Measurements from ENCODE around the gene FSD1.
A peak's percentile ranks its signal among the peaks of the same experiment; 100 is the strongest.
"Not testable (repeated sequence)": the region's sequence is repeated elsewhere in the genome, so short reads cannot be mapped to it uniquely, and the experiment has no call there.

FSD1 gene

DNA sequence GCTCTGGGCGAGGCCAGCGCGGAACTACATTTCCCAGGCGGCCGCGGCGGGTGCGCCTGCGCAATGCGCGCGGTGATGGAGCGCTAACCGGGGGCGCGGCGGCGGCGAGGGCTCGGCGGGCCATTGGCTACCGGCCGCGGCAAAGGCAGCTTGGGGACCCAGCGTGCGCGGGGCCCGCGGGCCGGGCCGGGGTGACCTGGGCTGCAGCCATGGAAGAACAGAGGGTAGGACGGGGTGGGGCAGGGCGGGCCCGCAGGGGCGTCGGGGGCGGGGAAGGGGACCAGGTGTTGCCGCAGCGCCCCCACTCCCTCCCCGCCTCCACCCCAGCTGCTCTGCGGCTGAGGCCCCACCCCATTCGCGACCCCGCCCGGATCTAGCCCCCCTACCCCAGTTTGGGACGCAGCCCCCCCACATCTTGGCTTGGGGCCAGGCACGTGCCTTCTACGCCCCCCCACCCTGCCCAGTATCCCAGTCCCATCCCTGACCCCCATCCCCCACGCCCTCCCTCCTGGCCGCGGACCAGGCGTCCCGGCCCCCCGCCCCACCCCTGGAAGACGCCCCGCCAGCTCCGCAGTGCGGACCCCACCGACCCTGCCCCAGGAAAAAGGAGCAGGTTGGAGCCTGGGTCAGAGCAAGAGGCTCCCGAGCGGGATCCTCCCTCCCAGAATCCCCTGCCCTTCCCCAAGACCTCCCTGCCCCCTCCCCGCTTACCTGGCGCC lies at the start of gene FSD1:
FSD1 (plus strand) TSS at position 61 of the 719 bp plus-strand sequence; CDS start at position 210, 149 bp downstream.
- DNase-seq, result peak; percentile 88

DNA sequence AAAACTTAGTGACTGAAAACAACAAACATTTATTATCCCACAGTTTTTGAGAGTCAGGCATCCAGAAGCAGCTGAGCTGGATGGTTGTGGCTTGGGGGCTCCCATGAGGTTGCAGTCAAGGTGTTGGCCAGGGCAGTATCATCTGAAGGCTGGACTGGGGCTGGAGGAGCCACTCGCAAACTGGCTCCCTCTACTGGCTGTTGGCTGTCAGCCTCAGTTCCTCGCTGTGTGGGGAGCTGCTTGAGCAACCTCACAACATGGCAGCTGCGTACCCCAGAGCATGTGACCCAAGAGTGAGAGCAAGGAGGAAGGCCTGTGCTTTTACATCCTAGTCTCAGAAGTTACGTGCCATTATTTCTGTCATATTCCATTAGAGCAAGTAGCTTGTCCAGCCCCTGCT lies 47.8 kb upstream of the FSD1 start:
- DNase-seq, result peak; percentile 17

- DNase-seq, result no peak
Measured at GRCh38 chr19:4257025-4257424, 47.4 kb upstream of the FSD1 start.

DNA sequence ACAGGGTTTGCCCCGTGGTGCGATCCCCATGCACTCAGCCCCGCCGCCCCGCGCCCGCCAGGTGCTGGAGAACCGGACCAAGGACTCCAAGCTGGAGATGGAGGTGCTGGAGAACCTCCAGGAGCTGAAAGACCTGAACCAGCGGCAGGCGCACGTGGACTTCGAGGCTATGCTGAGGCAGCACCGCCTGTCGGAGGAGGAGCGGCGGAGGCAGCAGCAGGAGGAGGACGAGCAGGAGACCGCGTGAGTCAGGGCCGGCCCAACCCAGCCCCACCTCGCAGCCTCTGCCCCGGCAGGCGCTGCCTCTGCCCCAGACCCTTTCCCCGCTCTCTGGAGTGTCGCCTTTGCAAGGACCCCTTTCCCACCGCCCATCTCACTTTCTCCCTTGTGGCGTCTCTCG lies 46.2 kb upstream of the FSD1 start:
- DNase-seq, result no peak

GRCh38 chr19:4260613-4261191 lies 43.7 kb upstream of the FSD1 start:
- no peak for DNase-seq

- DNase-seq, result no peak
Measured at GRCh38 chr19:4264812-4265211, 39.6 kb upstream of the FSD1 start.

- DNase-seq, result no peak
Measured at GRCh38 chr19:4266253-4267000, 38.0 kb upstream of the FSD1 start.

GRCh38 chr19:4267101-4267900 lies 37.1 kb upstream of the FSD1 start:
- DNase-seq, result peak; percentile 72

DNA sequence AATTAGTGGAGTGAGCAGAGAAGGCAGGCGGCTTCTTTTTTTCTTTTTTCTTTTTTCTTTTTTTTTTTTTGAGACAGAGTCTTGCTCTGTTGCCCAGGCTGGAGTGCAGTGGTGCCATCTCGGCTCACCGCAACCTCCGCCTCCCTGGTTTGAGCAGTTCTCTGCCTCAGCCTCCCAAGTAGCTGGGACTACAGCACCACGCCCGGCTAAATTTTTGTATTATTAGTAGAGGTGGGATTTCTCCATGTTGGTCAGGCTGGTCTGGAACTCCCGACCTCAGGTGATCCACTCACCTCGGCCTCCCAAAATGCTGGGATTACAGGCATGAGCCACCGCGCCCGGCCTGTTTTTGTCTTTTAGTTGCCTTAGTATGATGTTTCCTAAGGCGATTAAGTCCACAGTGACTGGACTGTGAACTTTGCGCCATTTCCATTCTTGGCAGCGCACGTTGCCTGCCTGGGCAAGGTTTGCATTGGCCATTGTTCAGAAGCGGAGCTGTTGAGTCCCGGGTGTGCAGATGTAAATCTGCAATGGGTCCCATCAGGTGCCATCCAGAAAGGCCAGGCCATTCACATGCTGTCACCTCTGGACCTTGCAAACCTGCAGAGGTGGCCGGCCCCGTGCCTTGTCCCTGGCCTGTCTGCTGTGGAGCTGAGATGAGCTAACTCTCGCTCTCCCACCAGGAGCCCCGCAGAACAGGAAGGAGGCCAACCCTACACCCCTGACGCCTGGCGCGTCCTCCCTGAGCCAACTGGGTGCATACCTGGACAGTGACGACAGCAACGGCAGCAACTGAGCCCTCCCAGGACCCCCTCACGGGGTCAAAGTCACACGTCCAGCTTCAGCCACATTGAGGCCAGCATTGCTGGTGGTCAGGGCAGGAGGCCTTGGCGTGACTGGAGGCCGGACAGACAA lies 36.2 kb upstream of the FSD1 start:
- no peak for DNase-seq

DNA sequence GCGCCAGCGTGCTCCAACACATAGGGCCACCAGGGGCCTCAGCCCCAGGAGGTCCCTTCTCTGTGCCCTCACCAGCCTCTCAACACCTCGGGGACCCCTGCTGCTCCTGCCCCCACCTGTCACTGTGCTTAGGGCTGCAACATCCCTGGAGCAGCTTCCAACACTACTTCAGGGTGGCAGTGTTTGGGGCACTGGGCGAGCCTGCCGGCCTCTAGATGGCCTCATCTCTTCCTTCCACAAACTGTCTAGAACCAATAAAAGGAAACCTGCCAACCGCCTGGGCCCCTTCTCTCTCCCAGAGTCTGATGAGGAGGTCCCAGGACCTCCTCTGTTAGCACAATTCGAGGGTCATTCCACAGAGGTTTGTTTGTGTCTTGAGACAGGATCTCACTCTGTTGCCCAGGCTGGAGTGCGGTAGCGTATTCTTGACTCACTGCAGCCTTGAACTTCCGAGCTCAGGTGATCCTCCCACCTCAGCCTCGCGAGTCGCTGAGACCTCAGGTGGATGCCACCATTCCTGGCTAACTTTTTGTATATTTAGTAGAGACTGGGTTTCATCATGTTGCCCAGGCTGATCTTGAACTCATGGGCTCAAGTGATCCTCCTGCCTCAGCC lies 35.5 kb upstream of the FSD1 start:
- no peak for DNase-seq

- no peak for DNase-seq
Measured at GRCh38 chr19:4272894-4273293, 31.5 kb upstream of the FSD1 start.

GRCh38 chr19:4274321-4274686 lies 30.1 kb upstream of the FSD1 start:
- DNase-seq, result not testable (repeated sequence)

DNA sequence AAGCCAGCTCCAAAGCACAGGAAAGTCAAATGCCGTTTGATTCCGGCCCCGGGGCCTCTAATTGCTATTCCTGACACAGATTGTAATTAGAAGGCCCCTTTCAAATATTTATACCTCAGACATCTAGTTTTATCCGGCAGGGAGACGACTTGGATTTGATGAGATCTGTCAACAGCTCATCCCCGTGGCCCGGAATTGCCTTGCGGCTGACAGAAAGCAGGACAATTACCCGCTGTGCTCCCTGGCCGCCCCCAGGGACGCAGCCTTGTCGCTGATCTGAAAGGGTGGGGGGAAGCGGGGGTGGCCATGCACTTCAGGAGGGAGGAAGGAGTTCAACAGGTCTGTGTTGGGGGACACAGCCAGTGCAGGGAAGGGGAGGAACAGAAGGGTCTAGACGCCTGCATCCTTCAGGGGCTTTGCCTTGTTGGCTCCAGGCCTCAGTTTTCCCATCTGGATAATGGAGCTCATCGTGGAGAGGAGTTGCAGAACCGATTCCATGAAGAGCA lies 27.2 kb upstream of the FSD1 start:
- no peak for DNase-seq

GRCh38 chr19:4278010-4278409 lies 26.4 kb upstream of the FSD1 start:
- DNase-seq, result no peak

- DNase-seq, result no peak
Measured at GRCh38 chr19:4278419-4279266, 25.8 kb upstream of the FSD1 start, which contains the start of gene SHD. SHD (plus strand) TSS chr19:4279266; CDS start chr19:4280064, 798 bp downstream.

- DNase-seq, result no peak
Measured at GRCh38 chr19:4279267-4279529, 25.2 kb upstream of the FSD1 start.

DNA sequence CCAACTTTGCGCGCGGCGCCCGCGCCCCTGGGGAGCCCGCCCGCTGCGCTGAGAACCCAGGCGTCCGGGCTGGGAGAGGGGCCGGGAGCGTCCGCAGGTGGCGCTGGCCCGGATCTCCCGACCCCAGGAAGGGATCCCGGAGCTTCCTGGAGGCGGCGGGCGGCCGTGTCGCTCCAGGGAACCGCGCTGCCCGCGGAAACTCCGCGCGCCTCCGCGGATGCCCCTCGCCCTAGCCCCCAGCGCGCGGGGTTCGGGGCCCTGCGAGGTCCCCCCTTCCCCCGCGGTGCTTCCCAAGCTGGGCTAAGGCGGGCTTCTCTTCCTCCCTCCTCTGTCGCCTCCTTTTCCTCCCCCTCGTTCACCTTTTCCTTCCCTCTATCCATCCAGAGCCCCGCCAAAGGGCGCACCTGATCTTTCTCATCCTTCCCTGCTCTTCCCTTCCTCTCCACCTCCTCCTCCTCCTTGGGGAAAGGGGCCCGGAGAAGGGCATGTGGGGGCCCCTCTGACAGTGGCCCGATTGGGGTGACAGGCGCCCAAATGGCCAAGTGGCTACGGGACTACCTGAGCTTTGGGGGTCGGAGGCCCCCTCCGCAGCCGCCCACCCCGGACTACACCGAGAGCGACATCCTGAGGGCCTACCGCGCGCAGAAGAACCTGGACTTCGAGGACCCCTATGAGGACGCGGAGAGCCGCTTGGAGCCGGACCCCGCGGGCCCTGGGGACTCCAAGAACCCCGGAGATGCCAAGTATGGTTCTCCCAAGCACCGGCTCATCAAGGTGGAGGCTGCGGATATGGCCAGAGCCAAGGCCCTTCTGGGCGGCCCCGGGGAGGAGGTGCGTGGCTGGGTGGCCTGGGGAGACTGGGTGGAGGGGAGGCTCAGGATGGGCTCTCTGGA lies 24.6 kb upstream of the FSD1 start:
- DNase-seq, result no peak

GRCh38 chr19:4284176-4284958 lies 20.0 kb upstream of the FSD1 start:
- DNase-seq, result peak; percentile 41

DNA sequence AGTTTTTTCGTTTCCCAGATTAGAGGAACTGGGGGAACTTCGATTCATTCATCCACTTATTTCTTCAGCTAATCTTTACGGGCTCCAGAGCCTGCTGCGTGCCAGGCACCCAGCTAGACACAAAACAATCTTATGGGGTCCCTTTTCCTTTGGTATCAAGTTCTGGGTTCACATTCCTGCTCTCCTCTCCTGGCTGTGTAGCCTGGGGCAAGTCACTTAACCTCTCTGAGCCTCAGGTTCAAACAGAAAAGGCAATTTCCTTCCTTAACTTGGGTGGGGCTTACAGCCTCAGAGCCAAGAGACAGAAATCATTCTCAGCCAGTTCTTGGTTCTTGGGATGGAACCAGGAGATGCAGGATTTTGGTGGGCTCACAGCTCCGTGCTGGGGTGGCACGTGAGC lies 19.4 kb upstream of the FSD1 start:
- DNase-seq, result no peak
